ENCODE results near the gene DPT.

GRCh38 chr1:168726719-168727118 is 2.3 kb downstream of the DPT start:
- no peak for TF ChIP-seq EZH2 (IDR thresholded peaks at IDR 0.05; ENCODE audit: low read length)
- TF ChIP-seq, protein P1, sequence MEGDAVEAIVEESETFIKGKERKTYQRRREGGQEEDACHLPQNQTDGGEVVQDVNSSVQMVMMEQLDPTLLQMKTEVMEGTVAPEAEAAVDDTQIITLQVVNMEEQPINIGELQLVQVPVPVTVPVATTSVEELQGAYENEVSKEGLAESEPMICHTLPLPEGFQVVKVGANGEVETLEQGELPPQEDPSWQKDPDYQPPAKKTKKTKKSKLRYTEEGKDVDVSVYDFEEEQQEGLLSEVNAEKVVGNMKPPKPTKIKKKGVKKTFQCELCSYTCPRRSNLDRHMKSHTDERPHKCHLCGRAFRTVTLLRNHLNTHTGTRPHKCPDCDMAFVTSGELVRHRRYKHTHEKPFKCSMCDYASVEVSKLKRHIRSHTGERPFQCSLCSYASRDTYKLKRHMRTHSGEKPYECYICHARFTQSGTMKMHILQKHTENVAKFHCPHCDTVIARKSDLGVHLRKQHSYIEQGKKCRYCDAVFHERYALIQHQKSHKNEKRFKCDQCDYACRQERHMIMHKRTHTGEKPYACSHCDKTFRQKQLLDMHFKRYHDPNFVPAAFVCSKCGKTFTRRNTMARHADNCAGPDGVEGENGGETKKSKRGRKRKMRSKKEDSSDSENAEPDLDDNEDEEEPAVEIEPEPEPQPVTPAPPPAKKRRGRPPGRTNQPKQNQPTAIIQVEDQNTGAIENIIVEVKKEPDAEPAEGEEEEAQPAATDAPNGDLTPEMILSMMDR (optimal IDR thresholded peaks at IDR 0.05 in 1 of 3, IDR thresholded peaks at IDR 0.05 in 1 of 3, conservative IDR thresholded peaks at IDR 0.05 in 1 of 3; ENCODE audit: extremely low read depth in 1 of 3, insufficient read depth in 2 of 3, low read length in 3 of 3) = no peak

All from keratinocyte (primary cell).